ENCODE results near the gene ELF5.

The ELF5 gene

GRCh38 chr11:34519595-34520235, 6.1 kb upstream of the ELF5 start:
- no peak for DNase-seq

GRCh38 chr11:34516247-34517040, 2.9 kb upstream of the ELF5 start:
- no peak for DNase-seq

- DNase-seq: no peak
Observed at GRCh38 chr11:34514597-34514996, 1.0 kb upstream of the ELF5 start.

GRCh38 chr11:34512840-34513681, 533 bp downstream of the ELF5 start:
- no peak for DNase-seq

DNA sequence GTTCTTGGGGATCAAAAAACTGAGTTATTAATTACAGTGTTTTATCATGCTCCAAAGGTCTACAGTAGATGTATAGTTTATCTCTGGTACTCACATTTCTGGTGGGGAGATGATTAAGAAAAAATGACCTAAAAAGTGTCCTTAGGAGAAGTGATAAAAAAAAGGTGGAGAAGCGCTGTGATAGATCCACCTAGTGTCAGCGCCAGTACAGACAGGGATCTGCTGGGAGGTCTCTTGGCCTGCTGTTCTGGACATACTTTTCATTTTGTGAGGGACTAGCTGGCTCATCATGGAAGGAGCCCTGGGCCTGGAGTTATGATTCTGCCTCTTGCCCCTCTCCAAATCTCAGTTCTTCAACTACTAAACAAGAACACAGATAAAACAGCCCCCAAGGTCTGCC, 2.9 kb downstream of the ELF5 start:
- no peak for DNase-seq

DNA sequence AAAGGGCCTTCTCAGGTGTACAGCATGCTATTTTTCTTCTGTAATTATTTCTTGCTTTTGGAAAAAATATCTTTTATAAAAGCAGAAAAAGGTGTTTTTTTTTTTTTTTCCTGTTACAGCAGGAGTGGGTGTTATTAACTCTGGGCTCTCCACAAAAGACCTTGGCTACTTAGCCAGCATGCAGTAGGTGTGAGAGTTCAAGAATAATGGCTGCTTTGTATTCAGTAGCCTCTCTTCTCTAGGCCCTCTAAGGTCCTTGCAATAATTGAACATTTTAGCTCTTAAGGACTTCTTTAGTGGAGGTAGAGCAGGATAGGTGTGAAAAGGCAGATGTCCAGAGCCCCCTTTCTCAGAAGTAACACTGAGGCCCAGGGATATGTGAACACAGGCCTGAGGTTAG, 3.4 kb downstream of the ELF5 start:
- DNase-seq: no peak

DNA sequence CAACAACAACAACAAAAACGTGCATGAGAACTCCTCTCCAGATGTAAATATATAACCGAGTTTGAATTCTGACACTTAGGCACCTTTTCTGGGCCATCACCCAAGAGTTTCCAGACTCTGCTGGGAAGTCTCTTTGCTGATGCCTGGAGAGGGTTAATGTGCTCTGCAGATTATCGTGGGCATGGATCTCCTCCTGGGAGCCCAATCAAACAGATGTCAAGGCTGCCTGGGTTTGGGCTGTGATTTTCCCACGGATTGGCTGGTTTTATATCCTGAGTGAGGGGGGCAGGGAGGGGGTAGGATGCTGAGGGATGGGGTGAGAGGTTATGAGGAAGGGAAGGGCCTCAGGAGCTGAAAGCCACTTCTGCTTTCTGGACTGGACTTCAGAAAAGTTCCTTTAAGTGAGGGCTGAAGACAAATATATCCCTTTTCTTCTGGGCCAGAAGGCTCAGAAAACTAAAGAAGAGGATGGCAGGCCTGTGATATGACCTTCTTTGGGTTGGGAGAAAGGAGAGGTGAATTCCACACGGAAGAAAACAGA, 4.2 kb downstream of the ELF5 start:
- DNase-seq: no peak

GRCh38 chr11:34508524-34508923, 5.1 kb downstream of the ELF5 start:
- no peak for DNase-seq

- DNase-seq: no peak
Observed at GRCh38 chr11:34507610-34508009, 6.0 kb downstream of the ELF5 start.

- no peak for DNase-seq
Observed at GRCh38 chr11:34507156-34507555, 6.4 kb downstream of the ELF5 start.

GRCh38 chr11:34505874-34506273, 7.7 kb downstream of the ELF5 start:
- DNase-seq: no peak

DNA sequence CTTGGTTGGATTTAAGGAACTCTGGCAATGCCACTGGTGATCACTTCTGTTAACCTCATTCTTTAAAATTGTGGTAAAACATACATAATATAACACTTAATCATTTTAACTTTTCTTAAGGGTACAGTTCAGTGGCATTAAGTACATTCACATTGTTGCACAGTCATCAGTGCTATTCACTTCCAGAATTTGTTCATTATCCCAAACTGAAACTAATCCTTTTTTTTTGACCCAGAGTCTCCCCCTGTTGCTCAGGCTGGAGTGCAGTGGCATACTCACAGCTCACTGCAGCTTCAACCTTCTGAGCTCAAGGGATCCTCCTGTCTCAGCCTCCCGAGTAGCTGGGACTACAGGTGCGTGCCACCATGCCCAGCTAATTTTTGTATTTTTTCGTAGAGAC, 10.6 kb downstream of the ELF5 start:
- no peak for DNase-seq

- no peak for DNase-seq
Observed at GRCh38 chr11:34501949-34502348, 11.6 kb downstream of the ELF5 start.

GRCh38 chr11:34501500-34501899, 12.1 kb downstream of the ELF5 start:
- no peak for DNase-seq

DNA sequence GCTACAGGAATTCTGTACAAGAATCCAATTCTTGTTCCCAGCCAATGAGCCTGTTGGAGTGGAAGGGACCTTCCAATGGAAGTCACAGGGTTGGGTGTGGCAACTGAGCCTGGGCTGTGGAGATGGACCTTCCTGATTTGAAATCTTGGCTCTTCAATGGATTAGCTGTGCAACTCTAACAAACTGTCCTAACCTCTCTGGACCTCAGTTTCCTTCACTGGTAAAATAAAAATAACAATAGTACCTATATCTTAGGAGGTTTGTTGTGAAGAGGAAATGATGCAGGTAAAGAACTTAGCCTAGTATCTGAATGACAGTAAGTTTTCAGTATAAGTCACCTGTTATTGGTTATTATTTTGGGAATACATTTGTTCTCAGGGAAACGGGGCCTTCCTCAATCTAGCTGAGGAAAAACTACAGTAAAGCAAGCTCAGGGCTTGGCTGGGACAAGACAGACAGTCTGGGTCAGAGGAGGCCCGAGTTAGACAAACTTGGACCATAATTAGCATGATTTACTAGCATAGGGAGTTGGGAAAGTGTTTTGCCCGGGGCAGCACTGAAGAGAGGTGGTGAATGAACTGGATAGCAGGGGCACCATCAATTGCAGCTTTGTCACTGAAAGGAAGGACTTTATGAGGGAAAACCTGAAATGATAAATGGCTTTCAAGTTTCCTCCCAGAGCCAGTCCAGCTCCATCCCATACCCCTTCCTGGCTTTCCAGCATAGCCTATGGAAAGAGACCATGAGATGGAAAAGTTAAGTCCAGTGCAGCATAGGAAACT, 13.7 kb downstream of the ELF5 start:
- no peak for DNase-seq

- DNase-seq: no peak
Observed at GRCh38 chr11:34495724-34496377, 17.7 kb downstream of the ELF5 start.

DNA sequence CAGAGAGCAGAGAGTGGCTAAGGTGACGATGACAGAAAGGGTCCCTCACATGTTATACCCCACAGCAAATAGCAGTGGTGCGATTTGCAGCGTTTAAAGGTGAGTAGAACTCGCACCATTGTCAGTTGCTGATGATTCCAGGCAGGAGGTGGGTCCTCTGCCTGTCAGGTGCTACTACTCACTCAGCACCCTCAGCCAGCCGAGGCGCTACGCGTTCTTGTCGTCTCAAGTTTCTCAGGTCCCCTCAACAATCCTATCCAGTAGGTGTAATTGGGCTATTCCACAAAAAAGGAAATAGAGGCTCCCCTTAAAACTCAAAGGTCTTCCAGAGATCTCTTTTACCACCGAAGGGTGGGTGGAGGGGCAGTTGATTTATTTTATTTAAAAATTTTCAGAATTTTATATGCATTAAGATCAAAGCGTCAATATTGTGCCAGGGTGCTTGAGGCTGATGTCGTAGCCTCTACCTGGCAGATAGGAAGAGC, 18.3 kb downstream of the ELF5 start:
- no peak for DNase-seq

DNA sequence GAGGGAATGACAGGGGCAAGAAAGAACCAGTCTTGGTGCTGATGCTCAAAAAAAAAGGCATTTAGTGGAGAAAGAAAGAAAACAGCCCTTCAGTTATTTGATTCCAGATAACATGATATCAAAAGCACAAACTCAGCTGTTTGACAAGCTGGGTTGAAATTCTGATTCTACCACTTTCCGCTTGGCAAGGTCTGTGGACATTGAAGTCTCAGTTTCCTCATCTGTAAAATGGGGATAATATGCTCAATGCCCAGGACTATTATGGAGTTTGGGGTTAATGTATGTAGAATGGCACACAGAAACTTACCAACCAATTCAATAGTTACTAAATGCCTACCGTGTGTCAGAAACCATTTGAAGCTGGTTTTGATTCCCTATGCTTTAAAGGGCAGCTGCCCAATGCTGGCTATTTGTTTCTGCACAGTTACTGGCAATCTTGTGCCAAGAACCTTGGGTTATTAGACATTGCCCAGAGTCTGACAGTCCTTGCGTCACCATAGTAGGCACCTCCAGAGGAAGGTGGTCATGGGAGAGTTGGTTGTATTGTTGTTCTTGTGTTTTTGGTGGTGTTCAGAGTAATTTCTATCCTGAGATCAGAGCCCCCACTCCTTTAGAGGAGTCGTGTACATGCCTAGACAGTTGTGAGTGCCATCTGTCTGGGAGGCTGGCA, 19.5 kb downstream of the ELF5 start:
- no peak for DNase-seq

DNA sequence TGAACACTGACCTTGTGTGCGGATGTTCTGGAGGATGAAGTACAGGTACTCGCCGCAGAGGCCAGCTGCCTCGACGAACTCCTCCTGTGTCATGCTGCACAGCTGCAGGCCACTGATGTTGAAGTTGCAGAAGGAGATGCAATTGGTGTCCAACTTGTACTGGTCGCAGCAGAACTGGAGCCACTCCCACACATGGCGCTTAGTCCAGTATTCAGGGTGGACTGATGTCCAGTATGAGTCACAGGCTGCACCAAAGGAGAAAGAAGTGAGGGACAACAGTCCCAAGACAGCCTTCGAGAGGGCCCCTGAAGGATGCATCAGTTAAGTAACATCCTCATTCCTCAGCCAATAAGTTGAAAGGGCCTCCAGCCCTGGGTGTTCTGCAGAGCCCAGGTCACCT, 20.1 kb downstream of the ELF5 start:
- DNase-seq: no peak

DNA sequence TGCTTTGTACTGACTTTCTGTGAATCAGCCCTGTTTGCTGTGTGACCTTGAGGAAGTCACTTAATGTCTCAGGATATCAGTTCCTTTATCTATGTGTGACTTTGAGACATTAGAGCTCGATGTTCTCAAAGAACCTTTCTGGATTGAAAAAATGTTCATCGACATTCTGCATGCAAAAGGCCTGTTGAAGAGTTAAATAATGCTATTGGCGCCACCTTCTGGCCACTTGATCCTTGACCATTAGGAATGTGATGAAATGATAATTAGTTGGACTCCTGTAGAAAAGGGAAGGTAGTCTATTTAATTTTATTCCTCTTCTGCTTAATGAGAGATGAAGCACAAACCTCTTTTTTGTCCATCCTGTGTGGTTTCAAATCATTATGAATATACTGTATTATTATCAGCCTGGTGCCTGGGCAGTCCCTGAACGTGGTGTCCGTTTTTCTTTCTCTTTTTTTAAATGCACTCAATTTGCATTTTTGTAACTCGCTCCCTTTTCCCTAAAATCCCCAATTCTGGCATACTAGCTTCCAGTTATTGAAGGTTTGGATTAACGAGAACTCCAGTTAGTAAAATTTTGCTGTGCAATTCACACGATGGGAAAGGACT, 20.7 kb downstream of the ELF5 start:
- no peak for DNase-seq

DNA sequence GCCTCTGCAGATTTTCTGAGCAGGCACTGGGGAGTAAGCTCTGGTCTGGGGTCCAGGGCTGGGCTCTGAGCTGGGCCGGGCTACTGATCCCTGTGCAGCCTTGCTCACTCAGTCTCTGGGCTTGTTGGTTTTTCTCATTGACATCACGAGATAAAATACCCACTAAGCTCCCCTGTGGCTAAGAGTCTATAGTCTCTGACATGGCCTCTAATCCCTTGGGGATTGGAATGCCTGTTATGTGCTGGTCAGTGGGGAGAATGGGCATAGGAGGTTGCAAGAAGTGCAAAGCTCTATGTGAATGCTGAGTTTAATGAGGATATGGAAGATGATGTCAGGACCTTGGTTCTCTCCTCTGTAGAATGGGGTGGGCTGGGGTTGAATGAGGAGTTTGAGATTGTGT, 23.3 kb downstream of the ELF5 start:
- DNase-seq: no peak

Data from activated effector memory CD4-positive, alpha-beta T cell treated with Interleukin-2 at 50 U/mL for 16 hours (primary cell).